GM12864 (cell line): ENCODE results near the gene CYSTM1.

Experiments
- DNase-seq: peaks from one replicate; pipeline ENCODE4 v3.0.0-alpha.2; 2011; ENCODE audit warnings: low read depth
- H3K4me3 ChIP-seq: 2 replicates; pipeline ENCODE4 v1.5.1; 2011; ENCODE audit warnings: mild to moderate bottlenecking, low read depth, low read length, control low read depth
- TF ChIP-seq, protein P1 (sequence below): IDR thresholded peaks from 2 replicates; pipeline ENCODE4 v1.5.1; 2011; ENCODE audit warnings: low read depth, mild to moderate bottlenecking, moderate library complexity, low read length, control low read depth, inconsistent platforms; ENCODE audit errors: missing control alignments

The CYSTM1 gene

GRCh38 chr5:140157032-140157781 lies 17.8 kb upstream of the CYSTM1 start:
- DNase-seq = peak; percentile 39
- peak overlapping the region; percentile 31 for H3K4me3 ChIP-seq
- TF ChIP-seq, protein P1, sequence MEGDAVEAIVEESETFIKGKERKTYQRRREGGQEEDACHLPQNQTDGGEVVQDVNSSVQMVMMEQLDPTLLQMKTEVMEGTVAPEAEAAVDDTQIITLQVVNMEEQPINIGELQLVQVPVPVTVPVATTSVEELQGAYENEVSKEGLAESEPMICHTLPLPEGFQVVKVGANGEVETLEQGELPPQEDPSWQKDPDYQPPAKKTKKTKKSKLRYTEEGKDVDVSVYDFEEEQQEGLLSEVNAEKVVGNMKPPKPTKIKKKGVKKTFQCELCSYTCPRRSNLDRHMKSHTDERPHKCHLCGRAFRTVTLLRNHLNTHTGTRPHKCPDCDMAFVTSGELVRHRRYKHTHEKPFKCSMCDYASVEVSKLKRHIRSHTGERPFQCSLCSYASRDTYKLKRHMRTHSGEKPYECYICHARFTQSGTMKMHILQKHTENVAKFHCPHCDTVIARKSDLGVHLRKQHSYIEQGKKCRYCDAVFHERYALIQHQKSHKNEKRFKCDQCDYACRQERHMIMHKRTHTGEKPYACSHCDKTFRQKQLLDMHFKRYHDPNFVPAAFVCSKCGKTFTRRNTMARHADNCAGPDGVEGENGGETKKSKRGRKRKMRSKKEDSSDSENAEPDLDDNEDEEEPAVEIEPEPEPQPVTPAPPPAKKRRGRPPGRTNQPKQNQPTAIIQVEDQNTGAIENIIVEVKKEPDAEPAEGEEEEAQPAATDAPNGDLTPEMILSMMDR = peak; percentile 75

GRCh38 chr5:140159014-140159927 lies 15.7 kb upstream of the CYSTM1 start:
- no peak for DNase-seq

DNA sequence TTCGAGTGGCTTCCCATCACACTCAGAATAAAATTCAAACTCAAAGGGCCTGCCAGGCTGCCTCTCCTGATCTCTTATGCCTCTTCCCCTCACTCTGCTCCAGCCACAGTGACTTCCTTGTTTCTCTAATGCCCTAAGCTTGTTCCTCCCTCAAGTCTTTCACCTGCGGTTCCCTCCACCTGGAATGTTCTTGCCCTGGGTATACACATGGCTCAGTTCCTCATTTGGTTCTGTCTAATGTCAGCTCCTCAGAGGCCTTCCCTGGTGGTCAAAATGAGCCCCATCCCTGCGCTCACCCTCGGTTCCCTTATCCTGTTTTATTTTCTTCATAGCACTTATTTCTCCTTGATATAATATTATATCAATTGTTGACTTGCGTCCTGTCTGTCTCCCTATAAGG lies 12.7 kb upstream of the CYSTM1 start:
- H3K4me3 ChIP-seq = no peak overlapping the region
- no peak for DNase-seq
- TF ChIP-seq, protein P1 = no peak

More at GRCh38 chr5:140159014-140159927, 15.7 kb upstream of the CYSTM1 start:
- no peak overlapping the region for H3K4me3 ChIP-seq
- TF ChIP-seq, protein P1 = no peak

- DNase-seq = no peak
- no peak overlapping the region for H3K4me3 ChIP-seq
- TF ChIP-seq, protein P1 = no peak
Observed at GRCh38 chr5:140162781-140163180, 12.2 kb upstream of the CYSTM1 start.

GRCh38 chr5:140165101-140165922 lies 9.7 kb upstream of the CYSTM1 start:
- no peak overlapping the region for H3K4me3 ChIP-seq
- DNase-seq = no peak
- TF ChIP-seq, protein P1 = no peak

DNA sequence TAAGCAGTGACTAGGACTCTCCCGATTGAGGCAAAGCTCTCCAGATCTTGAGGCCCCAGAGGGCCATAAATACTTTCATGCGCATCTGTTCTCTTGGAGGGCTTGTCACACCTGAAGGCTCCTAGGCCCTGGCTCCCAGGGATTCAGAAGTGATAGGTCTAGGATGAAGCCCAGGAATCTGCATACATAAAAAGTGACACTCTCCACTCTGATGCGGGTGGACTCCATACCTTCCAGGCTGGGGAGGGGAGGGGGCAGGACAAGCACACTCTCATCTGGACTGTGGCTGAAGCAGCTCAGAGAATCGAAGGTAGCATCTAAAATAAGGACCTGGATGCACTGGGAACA lies 9.1 kb upstream of the CYSTM1 start:
- TF ChIP-seq, protein P1 = no peak

More for the DNA sequence above, 9.1 kb upstream of the CYSTM1 start:
- no peak overlapping the region for H3K4me3 ChIP-seq
- no peak for DNase-seq
